Activated CD4-positive, alpha-beta memory T cell treated with anti-CD3 and anti-CD28 coated beads, Interleukin-2, amount 10 ng/mL, durations not matched to agents 7 days and 5 days (primary cell): Measurements from ENCODE around the gene KCTD5. TPM values are rescaled to one million over a fixed set of nuclear protein-coding genes. Genes with fewer than 3 reads are reported as not detected.
"Not testable (repeated sequence)": the region's sequence is repeated elsewhere in the genome, so short reads cannot be mapped to it uniquely, and the experiment has no call there.

Source experiments
- CTCF ChIA-PET: fragments of 350-600 bp; sonication (Branson Sonifier 250); formaldehyde crosslinking; loops from one replicate; lab custom pipeline; 2021; ENCODE audit warnings: antibody characterized with exemption, inconsistent platforms; lab: Charles Lee
- POLR2A ChIA-PET: fragments of 350-600 bp; sonication (Branson Sonifier 250); formaldehyde crosslinking; loops from one replicate; lab custom pipeline; 2021; ENCODE audit warnings: antibody characterized with exemption; lab: Charles Lee
- DNase-seq: peaks from one replicate; pipeline ENCODE4 v3.0.0-alpha.2; 2020
- H3K27ac Mint-ChIP-seq: one replicate; pipeline ENCODE4 v1.8.0; 2021; ENCODE audit warnings: mild to moderate bottlenecking, mixed read lengths
- H3K27me3 Mint-ChIP-seq: one replicate; pipeline ENCODE4 v1.8.0; 2021; ENCODE audit warnings: mixed read lengths
- H3K36me3 Mint-ChIP-seq: one replicate; pipeline ENCODE4 v1.8.0; 2021; ENCODE audit warnings: low read depth, mixed read lengths
- H3K4me1 Mint-ChIP-seq: one replicate; pipeline ENCODE4 v1.8.0; 2021; ENCODE audit warnings: mixed read lengths
- H3K4me3 Mint-ChIP-seq: one replicate; pipeline ENCODE4 v1.8.0; 2021; ENCODE audit warnings: mild to moderate bottlenecking, mixed read lengths
- H3K9me3 Mint-ChIP-seq: one replicate; pipeline ENCODE4 v1.8.0; 2021; ENCODE audit warnings: mixed read lengths
- total RNA-seq, 2 experiments: library from RNA; stranded (reverse); gene quantifications; one replicate each; pipeline ENCODE4 v1.2.3, GENCODE V29; 2021

Gene KCTD5
- total RNA-seq, 2 experiments from 2014 or later = 35.9 to 39.8 TPM

- H3K9me3 Mint-ChIP-seq, H3K27me3 Mint-ChIP-seq, H3K27ac Mint-ChIP-seq, H3K4me3 Mint-ChIP-seq, POLR2A ChIA-PET: not testable (repeated sequence)
- peak; percentile 47 for DNase-seq
- CTCF ChIA-PET = interaction anchor here (0.6 to 0.7 kb wide), 2 partner anchors 12 to 1689 kb away, joined by 3 read pairs; no protein-coding TSS in a partner anchor
- H3K4me1 Mint-ChIP-seq = peaks cover 54% of the 10 kb centered on the region
- peaks cover 28% of the 10 kb centered on the region for H3K36me3 Mint-ChIP-seq
Observed at GRCh38 chr16:2660755-2661373, 21.5 kb upstream of the KCTD5 start.

DNA sequence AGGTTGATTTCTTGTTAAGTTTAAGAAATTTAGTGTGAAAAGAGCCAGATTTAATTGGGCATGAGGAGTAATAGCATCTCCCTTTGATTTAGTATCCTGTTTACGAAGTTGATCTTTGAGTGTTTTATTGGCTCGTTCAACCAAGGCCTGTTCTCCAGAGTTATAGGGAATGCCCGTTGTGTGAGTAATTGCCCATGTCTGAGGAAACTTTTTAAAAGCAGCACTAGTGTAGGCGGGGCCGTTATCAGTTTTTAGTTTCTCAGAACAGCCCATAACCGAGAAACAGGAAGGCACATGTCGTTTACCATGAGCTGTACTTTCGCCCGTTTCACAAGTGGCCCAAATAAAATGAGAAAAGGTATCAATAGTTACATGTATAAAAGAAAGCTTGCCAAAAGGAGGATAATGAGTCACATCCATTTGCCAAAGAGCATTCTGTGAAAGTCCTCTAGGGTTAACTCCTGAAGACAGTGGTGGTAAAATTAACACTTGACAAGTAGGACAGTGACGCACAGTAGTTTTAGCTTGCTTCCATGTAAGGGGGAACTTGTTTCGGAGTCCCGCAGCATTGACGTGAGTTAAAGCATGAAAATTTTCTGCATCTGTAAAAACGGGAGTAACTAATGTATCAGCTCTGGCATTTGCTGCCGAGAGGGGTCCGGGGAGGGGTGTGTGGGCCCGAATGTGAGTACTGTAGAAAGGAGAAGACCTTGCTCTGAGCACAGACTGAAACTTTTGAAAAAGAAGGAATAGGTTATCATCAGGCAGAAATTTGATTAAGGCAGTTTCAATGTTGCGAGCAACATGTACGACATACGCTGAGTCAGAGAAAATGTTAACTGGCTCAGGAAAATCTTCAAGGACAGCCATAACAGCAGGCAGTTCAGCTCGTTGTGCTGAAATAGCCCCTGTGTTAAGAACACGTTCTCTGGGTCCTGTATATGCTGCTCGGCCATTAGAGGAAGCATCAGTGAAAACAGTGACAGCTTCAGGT is 18.5 kb upstream of the KCTD5 start:
- DNase-seq = peak; percentile 67
- Mint-ChIP-seq H3K27ac (peak overlapping the region; percentile 99), H3K4me3 (peak overlapping the region; percentile 64), H3K4me1 (peaks cover 65% of the 10 kb centered on the region), H3K9me3 (no peaks in the 10 kb centered on the region), H3K36me3 (peaks cover 54% of the 10 kb centered on the region), H3K27me3 (no peaks in the 10 kb centered on the region)
- CTCF ChIA-PET = no interaction called here
- POLR2A ChIA-PET = interaction anchor here (0.8 to 1.9 kb wide), 5 partner anchors 9 to 126 kb away, joined by 3 to 11 read pairs (median 7); partner anchors contain the start of genes ELOB and KCTD5

DNA sequence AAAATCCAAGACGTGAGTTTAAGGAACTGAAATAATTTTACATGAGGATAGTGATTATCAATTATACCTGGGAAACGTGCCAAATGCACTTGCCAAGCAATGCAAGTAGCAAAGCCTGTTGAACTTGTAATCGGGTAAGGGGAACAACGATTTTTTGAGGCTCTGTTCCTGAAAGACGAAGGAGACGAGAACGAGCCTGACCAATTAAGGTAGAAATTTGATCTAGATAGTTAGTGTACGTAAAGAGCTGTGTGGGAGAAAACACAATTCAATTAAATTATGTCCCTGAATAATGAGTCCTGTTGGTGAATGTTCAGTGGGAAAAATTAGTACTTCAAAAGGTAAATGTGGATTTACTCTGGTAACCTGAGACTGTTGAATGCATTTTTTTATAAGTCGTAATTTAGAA is 17.7 kb upstream of the KCTD5 start:
- no peak for DNase-seq
- peaks cover 70% of the 10 kb centered on the region for H3K4me1 Mint-ChIP-seq

DNA sequence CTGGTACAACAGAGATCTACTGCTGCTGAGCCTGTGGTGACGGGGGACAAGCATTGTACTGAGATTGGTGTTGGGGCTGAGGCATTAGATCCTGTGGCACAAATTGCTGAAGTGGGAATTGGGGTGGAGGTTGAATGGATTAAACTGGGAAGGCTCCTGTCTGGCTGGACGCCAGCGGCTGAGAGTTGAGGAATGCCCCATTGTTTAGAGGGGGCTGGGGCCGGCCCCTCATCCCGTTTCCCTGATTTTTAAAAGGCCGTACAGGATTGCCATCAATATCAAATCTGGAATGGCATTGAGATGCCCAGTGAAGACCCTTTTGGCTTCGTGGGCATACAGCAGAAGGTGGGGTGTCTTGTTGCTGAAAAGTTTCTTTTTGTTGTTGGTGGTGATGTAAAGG is 15.7 kb upstream of the KCTD5 start:
- DNase-seq, H3K27ac Mint-ChIP-seq, H3K9me3 Mint-ChIP-seq, CTCF ChIA-PET, POLR2A ChIA-PET, H3K27me3 Mint-ChIP-seq, H3K4me3 Mint-ChIP-seq: not testable (repeated sequence)
- H3K4me1 Mint-ChIP-seq = peaks cover 75% of the 10 kb centered on the region
- H3K36me3 Mint-ChIP-seq = peaks cover 63% of the 10 kb centered on the region

More for the DNA sequence above, 17.7 kb upstream of the KCTD5 start:
- H3K36me3 Mint-ChIP-seq = peaks cover 60% of the 10 kb centered on the region
- H3K9me3 Mint-ChIP-seq = no peaks in the 10 kb centered on the region
- CTCF ChIA-PET = no interaction called here
- H3K27me3 Mint-ChIP-seq = no peaks in the 10 kb centered on the region
- POLR2A ChIA-PET = interaction anchor here (0.8 to 1.9 kb wide), 3 partner anchors 9 to 113 kb away, joined by 3 to 11 read pairs (median 9); partner anchors contain the start of genes ELOB and KCTD5
- H3K4me3 Mint-ChIP-seq = peak overlapping the region; percentile 64
- peak overlapping the region; percentile 99 for H3K27ac Mint-ChIP-seq

DNA sequence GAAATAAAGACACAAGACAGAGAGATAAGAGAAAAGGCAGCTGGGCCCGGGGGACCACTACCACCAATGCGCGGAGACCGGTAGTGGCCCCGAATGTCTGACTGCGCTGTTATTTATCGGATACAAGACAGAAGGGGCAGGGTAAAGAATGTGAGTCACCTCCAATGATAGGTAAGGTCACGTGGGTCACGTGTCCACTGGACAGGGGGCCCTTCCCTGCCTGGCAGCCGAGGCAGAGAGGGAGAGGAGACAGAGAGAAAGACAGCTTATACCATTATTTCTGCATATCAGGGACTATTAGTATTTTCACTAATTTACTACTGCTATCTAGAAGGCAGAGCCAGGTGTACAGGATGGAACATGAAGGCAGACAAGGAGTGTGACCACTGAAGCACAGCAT is 12.7 kb upstream of the KCTD5 start:
- H3K9me3 Mint-ChIP-seq, DNase-seq, CTCF ChIA-PET, H3K27me3 Mint-ChIP-seq: not testable (repeated sequence)
- Mint-ChIP-seq H3K36me3 (peaks cover 46% of the 10 kb centered on the region), H3K4me1 (peaks cover 63% of the 10 kb centered on the region), H3K4me3 (peak overlapping the region; percentile 46), H3K27ac (peak overlapping the region; percentile 40)
- POLR2A ChIA-PET = interaction anchor here (1.5 kb wide), 1 partner anchor 199 kb away, joined by 3 read pairs; no protein-coding TSS in a partner anchor

GRCh38 chr16:2670017-2670416 is 12.3 kb upstream of the KCTD5 start:
- peaks cover 59% of the 10 kb centered on the region for H3K4me1 Mint-ChIP-seq
- ChIA-PET CTCF (interaction anchor here (1.1 kb wide), 1 partner anchor 8 kb away, joined by 4 read pairs; no protein-coding TSS in a partner anchor), POLR2A (interaction anchor here (1.5 kb wide), 1 partner anchor 198 kb away, joined by 3 read pairs; no protein-coding TSS in a partner anchor)
- peak overlapping the region; percentile 46 for H3K4me3 Mint-ChIP-seq
- H3K27ac Mint-ChIP-seq = peak overlapping the region; percentile 55
- H3K9me3 Mint-ChIP-seq, H3K27me3 Mint-ChIP-seq: not testable (repeated sequence)
- peak; percentile 77 for DNase-seq
- peaks cover 43% of the 10 kb centered on the region for H3K36me3 Mint-ChIP-seq

DNA sequence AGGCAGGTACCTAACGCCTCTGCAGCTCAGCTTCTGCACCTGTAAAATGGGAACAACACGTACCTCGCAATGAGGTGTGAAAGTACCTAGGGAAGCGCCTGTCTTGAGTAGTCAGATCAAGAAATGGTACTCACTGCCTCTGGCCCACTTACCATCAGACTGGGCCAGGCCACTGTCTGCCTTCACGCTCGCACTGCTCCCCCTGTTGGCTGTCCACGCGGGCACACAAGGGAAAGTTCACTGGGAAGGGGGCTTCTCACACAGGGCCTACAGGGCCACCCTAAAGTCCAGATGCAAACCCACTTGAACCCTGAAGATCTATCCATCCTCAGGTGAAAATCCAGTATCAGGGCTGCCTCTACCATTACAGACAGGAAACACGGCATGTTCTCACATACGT is 11.1 kb upstream of the KCTD5 start:
- CTCF ChIA-PET = interaction anchor here (1.1 kb wide), 1 partner anchor 9 kb away, joined by 4 read pairs; no protein-coding TSS in a partner anchor
- POLR2A ChIA-PET, H3K27me3 Mint-ChIP-seq, H3K9me3 Mint-ChIP-seq: not testable (repeated sequence)
- H3K27ac Mint-ChIP-seq = peak overlapping the region; percentile 76
- peaks cover 35% of the 10 kb centered on the region for H3K36me3 Mint-ChIP-seq
- H3K4me3 Mint-ChIP-seq = peak overlapping the region; percentile 80
- H3K4me1 Mint-ChIP-seq = peaks cover 54% of the 10 kb centered on the region
- peak; percentile 39 for DNase-seq

- Mint-ChIP-seq H3K27me3 (no peaks in the 10 kb centered on the region), H3K27ac (peak overlapping the region; percentile 76), H3K36me3 (peaks cover 31% of the 10 kb centered on the region), H3K9me3 (no peaks in the 10 kb centered on the region), H3K4me3 (peak overlapping the region; percentile 80), H3K4me1 (peaks cover 49% of the 10 kb centered on the region)
- CTCF ChIA-PET = no interaction called here
- no peak for DNase-seq
- POLR2A ChIA-PET = no interaction called here
Observed at GRCh38 chr16:2671741-2672140, 10.6 kb upstream of the KCTD5 start.

GRCh38 chr16:2673066-2673999 is 9.0 kb upstream of the KCTD5 start:
- CTCF ChIA-PET = interaction anchor here (0.6 kb wide), 1 partner anchor 195 kb away, joined by 3 read pairs; no protein-coding TSS in a partner anchor
- H3K27me3 Mint-ChIP-seq = no peaks in the 10 kb centered on the region
- H3K4me3 Mint-ChIP-seq = peak overlapping the region; percentile 81

DNA sequence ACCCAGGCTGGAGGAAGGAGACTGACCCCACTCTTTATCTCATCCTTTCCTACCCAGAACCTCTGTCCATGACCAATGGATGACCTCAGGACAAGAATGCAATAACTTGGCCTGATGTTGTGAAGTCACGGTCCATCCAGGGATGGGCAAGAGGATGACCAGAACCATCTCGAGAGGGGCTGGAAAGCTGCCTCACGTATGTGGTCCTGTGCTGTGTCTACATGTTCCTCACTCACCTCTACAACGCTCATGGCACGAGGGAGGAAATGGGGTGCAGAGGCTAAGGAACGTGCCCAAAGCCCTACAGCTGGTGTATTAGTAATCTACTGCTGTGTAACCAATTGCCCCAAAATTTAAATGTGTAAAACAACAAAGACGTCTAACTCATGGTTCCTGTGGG is 7.3 kb upstream of the KCTD5 start:
- CTCF ChIA-PET = no interaction called here
- Mint-ChIP-seq H3K27ac (peak overlapping the region; percentile 35), H3K27me3 (no peaks in the 10 kb centered on the region), H3K4me1 (peaks cover 35% of the 10 kb centered on the region), H3K9me3 (no peaks in the 10 kb centered on the region), H3K4me3 (no peak overlapping the region), H3K36me3 (peaks cover 3% of the 10 kb centered on the region)
- no peak for DNase-seq
- POLR2A ChIA-PET = no interaction called here

More at GRCh38 chr16:2673066-2673999, 9.0 kb upstream of the KCTD5 start:
- H3K36me3 Mint-ChIP-seq = peaks cover 17% of the 10 kb centered on the region
- POLR2A ChIA-PET = interaction anchor here (0.9 to 1.8 kb wide), 9 partner anchors 9 to 195 kb away, joined by 3 to 30 read pairs (median 5); partner anchors contain the start of genes ELOB, KCTD5, PDPK1 and SRRM2
- peaks cover 47% of the 10 kb centered on the region for H3K4me1 Mint-ChIP-seq
- H3K9me3 Mint-ChIP-seq = no peaks in the 10 kb centered on the region
- DNase-seq = peak; percentile 98
- H3K27ac Mint-ChIP-seq = peak overlapping the region; percentile 76

- Mint-ChIP-seq H3K4me1 (peaks cover 30% of the 10 kb centered on the region), H3K36me3 (peaks cover 3% of the 10 kb centered on the region), H3K27ac (no peak overlapping the region), H3K9me3 (no peaks in the 10 kb centered on the region), H3K4me3 (no peak overlapping the region), H3K27me3 (no peaks in the 10 kb centered on the region)
- POLR2A ChIA-PET = interaction anchor here (1.0 kb wide), 1 partner anchor 781 kb away, joined by 4 read pairs; no protein-coding TSS in a partner anchor
- CTCF ChIA-PET = no interaction called here
- DNase-seq = no peak
Observed at GRCh38 chr16:2675714-2676113, 6.6 kb upstream of the KCTD5 start.

GRCh38 chr16:2676937-2677336 is 5.4 kb upstream of the KCTD5 start:
- H3K27ac Mint-ChIP-seq, DNase-seq, H3K36me3 Mint-ChIP-seq, H3K9me3 Mint-ChIP-seq, H3K27me3 Mint-ChIP-seq, H3K4me3 Mint-ChIP-seq, CTCF ChIA-PET, POLR2A ChIA-PET: not testable (repeated sequence)
- peaks cover 27% of the 10 kb centered on the region for H3K4me1 Mint-ChIP-seq
